ENCODE data around the gene GBX2.

- TF ChIP-seq CTCF (IDR thresholded peaks at IDR 0.05) (peak; percentile 67 to 80 (median 70)), POLR2A (IDR thresholded peaks at IDR 0.05) (no peak)
Measured at GRCh38 chr2:236180831-236181453, 12.8 kb upstream of the GBX2 start.

Data from testis (tissue), 2 donors.